HepG2 (cell line): ENCODE results near the gene HOXD4. TPM values are rescaled to one million over a fixed set of nuclear protein-coding genes. Genes with fewer than 3 reads are reported as not detected.

Experiments
- polyA plus RNA-seq, 8 experiments: library from polyadenylated mRNA; depleted of rRNA in 3 of 8; stranded (reverse) in 7 of 8; unstranded in 1 of 8; fragments of >200 nt; fragmentation: Illumina TruSeq in 4 of 8; extraction: Trizol in 4 of 8; gene quantifications; 2 replicates each; pipeline versions ENCODE4 v1.2.1 to v1.2.3, GENCODE V29; 2011 to 2016; ENCODE audit warnings: low read depth in 4 of 8, missing spikeins in 1 of 8, mixed read lengths in 1 of 8; ENCODE audit not compliant: insufficient read depth in 1 of 8
- total RNA-seq, 5 experiments: library from RNA; depleted of rRNA; stranded (reverse); fragments of >200 nt; fragmentation: Illumina TruSeq; extraction: Trizol; gene quantifications; 2 replicates each; pipeline ENCODE4 v1.2.3, GENCODE V29; 2016; ENCODE audit warnings: low read depth in 1 of 5
- TF ChIP-seq, protein P1 (sequence below), 2 experiments: fragments of 450-650 bp in 1 of 2; sonication (generic) in 1 of 2; formaldehyde crosslinking in 1 of 2; IDR thresholded peaks; 2 replicates each; pipeline versions ENCODE4 v1.6.1 to v1.8.0; 2016 to 2022; ENCODE audit warnings: antibody characterized with exemption in 1 of 2, mild to moderate bottlenecking in 1 of 2, missing genetic modification reagents in 1 of 2

The HOXD4 gene
- total and polyA plus RNA-seq, 2 of the 13 experiments (the other 11 are each of a cell fraction or from before 2014, with no cell fraction given), result not detected

DNA sequence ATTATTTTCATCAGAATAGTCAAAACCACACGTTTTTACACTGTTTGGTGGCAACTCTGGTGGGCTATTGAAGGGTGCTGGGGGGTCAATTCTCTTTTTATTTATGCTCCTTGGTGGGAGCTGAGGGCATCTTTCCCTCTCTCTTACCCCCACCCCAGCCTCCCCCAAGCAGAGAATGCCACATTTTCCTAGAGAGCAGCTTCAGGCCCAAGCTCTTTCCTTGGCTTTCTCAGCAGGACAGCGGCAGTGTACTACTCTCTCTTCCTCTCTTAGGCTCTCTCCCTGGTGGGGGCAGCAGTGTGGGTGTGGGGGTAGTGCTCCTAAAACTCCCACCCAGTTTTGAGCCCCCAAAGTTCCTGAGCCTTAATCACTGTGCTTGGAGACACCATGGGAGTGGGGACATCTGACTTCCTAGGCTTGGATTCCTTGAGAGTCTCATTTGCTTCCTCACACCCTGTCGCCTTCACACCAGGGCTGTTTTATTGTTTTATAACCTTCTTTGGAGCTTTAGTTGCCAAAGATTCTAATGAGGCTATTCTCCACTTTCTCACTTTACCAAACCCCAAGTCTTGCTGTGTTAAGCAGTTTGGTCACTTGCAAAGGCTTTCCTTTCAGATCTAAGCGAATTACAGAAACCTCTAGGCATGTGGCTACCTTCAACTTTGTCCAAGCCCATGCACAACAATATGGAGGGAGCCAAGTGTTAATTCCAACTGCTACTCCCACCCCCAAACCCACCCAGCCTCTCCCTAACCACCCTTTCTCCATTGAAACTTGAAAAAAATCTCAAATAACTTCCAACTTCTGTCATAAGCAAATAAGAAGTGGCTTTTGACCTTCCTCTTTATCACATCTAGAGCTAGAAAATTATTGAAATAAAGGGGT is 6.0 kb upstream of the HOXD4 start (continued):
- TF ChIP-seq, protein P1, sequence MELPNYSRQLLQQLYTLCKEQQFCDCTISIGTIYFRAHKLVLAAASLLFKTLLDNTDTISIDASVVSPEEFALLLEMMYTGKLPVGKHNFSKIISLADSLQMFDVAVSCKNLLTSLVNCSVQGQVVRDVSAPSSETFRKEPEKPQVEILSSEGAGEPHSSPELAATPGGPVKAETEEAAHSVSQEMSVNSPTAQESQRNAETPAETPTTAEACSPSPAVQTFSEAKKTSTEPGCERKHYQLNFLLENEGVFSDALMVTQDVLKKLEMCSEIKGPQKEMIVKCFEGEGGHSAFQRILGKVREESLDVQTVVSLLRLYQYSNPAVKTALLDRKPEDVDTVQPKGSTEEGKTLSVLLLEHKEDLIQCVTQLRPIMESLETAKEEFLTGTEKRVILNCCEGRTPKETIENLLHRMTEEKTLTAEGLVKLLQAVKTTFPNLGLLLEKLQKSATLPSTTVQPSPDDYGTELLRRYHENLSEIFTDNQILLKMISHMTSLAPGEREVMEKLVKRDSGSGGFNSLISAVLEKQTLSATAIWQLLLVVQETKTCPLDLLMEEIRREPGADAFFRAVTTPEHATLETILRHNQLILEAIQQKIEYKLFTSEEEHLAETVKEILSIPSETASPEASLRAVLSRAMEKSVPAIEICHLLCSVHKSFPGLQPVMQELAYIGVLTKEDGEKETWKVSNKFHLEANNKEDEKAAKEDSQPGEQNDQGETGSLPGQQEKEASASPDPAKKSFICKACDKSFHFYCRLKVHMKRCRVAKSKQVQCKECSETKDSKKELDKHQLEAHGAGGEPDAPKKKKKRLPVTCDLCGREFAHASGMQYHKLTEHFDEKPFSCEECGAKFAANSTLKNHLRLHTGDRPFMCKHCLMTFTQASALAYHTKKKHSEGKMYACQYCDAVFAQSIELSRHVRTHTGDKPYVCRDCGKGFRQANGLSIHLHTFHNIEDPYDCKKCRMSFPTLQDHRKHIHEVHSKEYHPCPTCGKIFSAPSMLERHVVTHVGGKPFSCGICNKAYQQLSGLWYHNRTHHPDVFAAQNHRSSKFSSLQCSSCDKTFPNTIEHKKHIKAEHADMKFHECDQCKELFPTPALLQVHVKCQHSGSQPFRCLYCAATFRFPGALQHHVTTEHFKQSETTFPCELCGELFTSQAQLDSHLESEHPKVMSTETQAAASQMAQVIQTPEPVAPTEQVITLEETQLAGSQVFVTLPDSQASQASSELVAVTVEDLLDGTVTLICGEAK (IDR thresholded peaks at IDR 0.05), result no peak
- TF ChIP-seq, protein P1 (CRISPR knock-in tag; IDR thresholded peaks at IDR 0.05), result no peak
